ENCODE measurements around the gene CORO7. TPM values are rescaled to one million over a fixed set of nuclear protein-coding genes. Genes with fewer than 3 reads are reported as not detected.

CORO7 gene
- total RNA-seq, 4 donors from 2014 or later = 18.8 to 29.6 (median 25.7) TPM

- Histone ChIP-seq H3K9me3 (no peaks in the 10 kb centered on the region), H3K36me3 (peaks cover 8% of the 10 kb centered on the region), H3K27ac (peak overlapping the region; percentile 89), H3K4me3 (peak overlapping the region; percentile 98), H3K4me1 (peaks cover 43% of the 10 kb centered on the region), H3K27me3 (no peaks in the 10 kb centered on the region)
- no peak for DNase-seq (ENCODE audit: low spot score in 2 of 2)
- no peak for TF ChIP-seq EP300 (IDR thresholded peaks at IDR 0.05)
- TF ChIP-seq POLR2A (IDR thresholded peaks at IDR 0.05) = no peak
- TF ChIP-seq POLR2AphosphoS5 (IDR thresholded peaks at IDR 0.05) = no peak
- TF ChIP-seq, protein P1, sequence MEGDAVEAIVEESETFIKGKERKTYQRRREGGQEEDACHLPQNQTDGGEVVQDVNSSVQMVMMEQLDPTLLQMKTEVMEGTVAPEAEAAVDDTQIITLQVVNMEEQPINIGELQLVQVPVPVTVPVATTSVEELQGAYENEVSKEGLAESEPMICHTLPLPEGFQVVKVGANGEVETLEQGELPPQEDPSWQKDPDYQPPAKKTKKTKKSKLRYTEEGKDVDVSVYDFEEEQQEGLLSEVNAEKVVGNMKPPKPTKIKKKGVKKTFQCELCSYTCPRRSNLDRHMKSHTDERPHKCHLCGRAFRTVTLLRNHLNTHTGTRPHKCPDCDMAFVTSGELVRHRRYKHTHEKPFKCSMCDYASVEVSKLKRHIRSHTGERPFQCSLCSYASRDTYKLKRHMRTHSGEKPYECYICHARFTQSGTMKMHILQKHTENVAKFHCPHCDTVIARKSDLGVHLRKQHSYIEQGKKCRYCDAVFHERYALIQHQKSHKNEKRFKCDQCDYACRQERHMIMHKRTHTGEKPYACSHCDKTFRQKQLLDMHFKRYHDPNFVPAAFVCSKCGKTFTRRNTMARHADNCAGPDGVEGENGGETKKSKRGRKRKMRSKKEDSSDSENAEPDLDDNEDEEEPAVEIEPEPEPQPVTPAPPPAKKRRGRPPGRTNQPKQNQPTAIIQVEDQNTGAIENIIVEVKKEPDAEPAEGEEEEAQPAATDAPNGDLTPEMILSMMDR (IDR thresholded peaks at IDR 0.05) = no peak
- WGBS = 39% methylated on average over 21 of the region's 24 CpGs
Observed at GRCh38 chr16:4350365-4350786, 66.0 kb downstream of the CORO7 start.

DNA sequence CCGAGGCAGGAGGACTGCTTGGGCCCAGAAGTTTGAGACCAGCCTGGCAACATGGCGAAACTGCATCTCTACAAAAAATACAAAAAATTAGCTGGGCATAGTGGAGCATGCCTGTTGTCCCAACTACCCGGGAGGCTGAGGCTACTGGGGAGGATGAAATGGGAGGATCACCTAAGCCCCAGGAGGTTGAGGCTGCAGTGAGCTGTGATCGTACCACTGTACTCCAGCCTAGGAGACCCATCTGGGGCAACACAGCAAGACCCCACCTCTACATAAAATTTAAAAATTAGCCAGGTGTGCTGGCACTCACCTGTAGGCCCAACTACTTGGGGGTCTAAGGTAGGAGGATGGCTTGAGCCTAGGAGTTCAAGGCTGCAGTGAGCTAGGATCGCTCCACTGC is 67.1 kb downstream of the CORO7 start:
- Histone ChIP-seq H3K27ac (no peak overlapping the region), H3K27me3 (no peaks in the 10 kb centered on the region), H3K9me3 (no peaks in the 10 kb centered on the region), H3K36me3 (peaks cover under 1% of the 10 kb centered on the region), H3K4me1 (peaks cover 50% of the 10 kb centered on the region), H3K4me3 (no peak overlapping the region)
- 93% methylated on average over 5 of the region's 5 CpGs for WGBS
- DNase-seq (ENCODE audit: low spot score in 2 of 2) = no peak
- no peak for TF ChIP-seq EP300 (IDR thresholded peaks at IDR 0.05)
- no peak for TF ChIP-seq POLR2AphosphoS5 (IDR thresholded peaks at IDR 0.05)
- no peak for TF ChIP-seq POLR2A (IDR thresholded peaks at IDR 0.05)
- TF ChIP-seq, protein P1 (IDR thresholded peaks at IDR 0.05) = no peak

- no peaks in the 10 kb centered on the region for H3K36me3 ChIP-seq
- WGBS = 50% methylated on average over 13 of the region's 17 CpGs
- no peak overlapping the region for H3K27ac ChIP-seq
- H3K4me3 ChIP-seq = no peak overlapping the region
- DNase-seq (ENCODE audit: low spot score in 2 of 2) = no peak
- H3K4me1 ChIP-seq = peaks cover 50% of the 10 kb centered on the region
- no peak for TF ChIP-seq POLR2AphosphoS5 (IDR thresholded peaks at IDR 0.05)
- no peaks in the 10 kb centered on the region for H3K9me3 ChIP-seq
- H3K27me3 ChIP-seq = no peaks in the 10 kb centered on the region
Observed at GRCh38 chr16:4347765-4348509, 68.5 kb downstream of the CORO7 start.

DNA sequence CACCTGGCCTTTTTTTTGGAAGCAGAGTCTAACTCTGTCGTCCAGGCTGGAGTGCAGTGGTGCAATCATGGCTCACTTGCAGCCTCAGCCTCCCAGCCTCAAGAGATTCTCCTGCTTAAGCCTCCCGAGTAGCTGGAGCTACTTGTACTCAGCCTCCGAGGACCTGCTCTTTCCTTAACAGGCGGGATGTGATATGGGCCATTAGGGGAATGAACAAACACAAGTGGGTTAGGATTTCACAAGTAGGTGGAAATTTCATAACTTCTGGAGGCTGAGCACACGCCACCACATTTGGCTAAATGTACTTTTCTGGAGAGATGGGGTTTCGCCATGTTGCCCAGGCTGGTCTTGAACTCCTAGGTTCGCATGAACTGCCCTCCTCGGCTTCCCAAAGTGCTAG is 69.4 kb downstream of the CORO7 start:
- no peak overlapping the region for H3K4me3 ChIP-seq
- no peaks in the 10 kb centered on the region for H3K9me3 ChIP-seq
- 81% methylated on average over 6 of the region's 8 CpGs for WGBS
- peaks cover 50% of the 10 kb centered on the region for H3K4me1 ChIP-seq
- TF ChIP-seq, protein P1 (IDR thresholded peaks at IDR 0.05) = no peak
- TF ChIP-seq POLR2A (IDR thresholded peaks at IDR 0.05) (no peak), EP300 (IDR thresholded peaks at IDR 0.05) (no peak), POLR2AphosphoS5 (IDR thresholded peaks at IDR 0.05) (no peak)
- no peaks in the 10 kb centered on the region for H3K27me3 ChIP-seq
- H3K36me3 ChIP-seq = no peaks in the 10 kb centered on the region
- no peak for DNase-seq (ENCODE audit: low spot score in 2 of 2)
- no peak overlapping the region for H3K27ac ChIP-seq

- TF ChIP-seq POLR2A (IDR thresholded peaks at IDR 0.05) = no peak
- no peak for TF ChIP-seq POLR2AphosphoS5 (IDR thresholded peaks at IDR 0.05)
- TF ChIP-seq, protein P1 (IDR thresholded peaks at IDR 0.05) = no peak
- no peak for TF ChIP-seq EP300 (IDR thresholded peaks at IDR 0.05)
- peak overlapping the region; percentile 10 for H3K27ac ChIP-seq
- WGBS = 77% methylated on average over 14 of the region's 14 CpGs
- H3K9me3 ChIP-seq = no peaks in the 10 kb centered on the region
- H3K27me3 ChIP-seq = no peaks in the 10 kb centered on the region
- H3K4me3 ChIP-seq = no peak overlapping the region
- H3K36me3 ChIP-seq = peaks cover 6% of the 10 kb centered on the region
- peaks cover 43% of the 10 kb centered on the region for H3K4me1 ChIP-seq
- no peak for DNase-seq (ENCODE audit: low spot score in 2 of 2)
Observed at GRCh38 chr16:4345836-4346781, 70.3 kb downstream of the CORO7 start.

Data from suprapubic skin (tissue), 4 donors.